ENCODE results near the gene TSPAN4. TPM values are rescaled to one million over a fixed set of nuclear protein-coding genes. Genes with fewer than 3 reads are reported as not detected.

The TSPAN4 gene
- total and polyA plus RNA-seq, 9 of the 15 experiments (the other 6 are each of a cell fraction or from before 2014, with no cell fraction given), result 0.07 to 31.0 (median 15.7) TPM

DNA sequence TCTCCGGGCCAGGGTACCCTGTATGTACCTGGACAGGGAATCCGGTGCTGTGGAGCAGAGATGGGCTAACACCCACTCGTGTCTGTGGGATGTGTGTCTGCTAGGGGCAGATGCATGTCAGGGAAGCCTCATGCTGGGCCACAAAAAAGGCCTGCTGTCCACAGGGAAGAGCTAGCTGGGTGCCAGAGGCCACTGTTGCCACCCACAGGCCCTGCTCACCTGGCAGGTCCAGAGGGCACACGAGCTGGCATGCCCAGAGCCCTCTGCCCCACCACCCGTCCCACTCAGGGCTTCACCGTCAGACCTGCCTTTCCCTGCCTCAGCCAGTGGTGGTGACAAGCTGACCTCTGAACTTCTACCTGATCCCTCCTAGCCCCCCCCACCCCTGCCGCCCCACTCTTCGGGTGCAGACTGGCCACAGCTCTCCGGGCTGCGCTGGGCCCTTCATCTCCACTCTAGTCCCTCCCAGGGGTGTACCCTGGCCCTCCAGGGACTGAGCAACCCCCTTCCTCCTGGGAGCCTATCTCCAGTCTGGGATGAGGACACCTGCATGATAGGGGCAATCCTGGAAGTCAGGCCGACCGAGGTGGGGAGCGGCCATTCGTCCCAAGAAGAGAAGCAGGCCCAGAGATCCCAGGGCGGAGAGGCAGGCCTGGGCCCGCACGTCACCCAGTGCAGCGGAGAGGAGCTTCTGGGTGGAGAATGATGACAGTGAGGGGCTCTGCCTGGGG lies 45.9 kb upstream of the TSPAN4 start (continued):
- TF ChIP-seq ZNF449 (CRISPR knock-in tag; IDR thresholded peaks at IDR 0.05) (no peak), MAX (CRISPR knock-in tag; IDR thresholded peaks at IDR 0.05) (peak; percentile 1; the same call in 1 of the 2 replicates), ZBTB5 (IDR thresholded peaks at IDR 0.05) (no peak), ZSCAN29 (IDR thresholded peaks at IDR 0.05) (no peak)

Measured in K562 (cell line).